Left forelimb (tissue), 1 donor: Measurements from ENCODE around the gene TFAP2E.

Source experiments
- DNase-seq: peaks from one replicate; pipeline ENCODE4 v3.0.0-alpha.2; 2018; ENCODE audit warnings: low spot score

Gene TFAP2E

GRCh38 chr1:35557118-35557610, 15.9 kb upstream of the TFAP2E start, which contains the start of gene KIAA0319L:
Gene KIAA0319L (minus strand): TSS chr1:35557403. CDS start chr1:35554491, 2,912 bp downstream.
- DNase-seq: no peak

- DNase-seq: peak; percentile 99
These were observed 15.3 kb upstream of the TFAP2E start, which contains the start of gene NCDN for GRCh38 chr1:35557611-35558373. Gene NCDN (plus strand): TSS chr1:35557799. CDS start chr1:35558191, 392 bp downstream.

- no peak for DNase-seq
These were observed 14.5 kb upstream of the TFAP2E start for GRCh38 chr1:35558374-35559316.

GRCh38 chr1:35559317-35559944, 13.7 kb upstream of the TFAP2E start:
- DNase-seq: no peak

GRCh38 chr1:35560256-35561225, 12.6 kb upstream of the TFAP2E start:
- DNase-seq: no peak

- DNase-seq: no peak
These were observed 11.7 kb upstream of the TFAP2E start for GRCh38 chr1:35561297-35561971.

GRCh38 chr1:35561972-35562680, 11.0 kb upstream of the TFAP2E start:
- DNase-seq: no peak

GRCh38 chr1:35563166-35563565, 9.9 kb upstream of the TFAP2E start:
- no peak for DNase-seq

GRCh38 chr1:35564037-35564883, 8.9 kb upstream of the TFAP2E start:
- no peak for DNase-seq

- DNase-seq: no peak
These were observed 8.0 kb upstream of the TFAP2E start for GRCh38 chr1:35564884-35565741.

- DNase-seq: no peak
These were observed 7.4 kb upstream of the TFAP2E start for GRCh38 chr1:35565742-35566133.

- DNase-seq: no peak
These were observed 5.1 kb upstream of the TFAP2E start for GRCh38 chr1:35567947-35568558.

- peak; percentile 76 for DNase-seq
These were observed 4.1 kb upstream of the TFAP2E start for GRCh38 chr1:35568975-35569395.

- no peak for DNase-seq
These were observed 3.2 kb upstream of the TFAP2E start for GRCh38 chr1:35569936-35570335.

GRCh38 chr1:35570589-35571137, 2.5 kb upstream of the TFAP2E start:
- no peak for DNase-seq

GRCh38 chr1:35571263-35571662, 1.9 kb upstream of the TFAP2E start:
- DNase-seq: peak; percentile 47

- DNase-seq: no peak
These were observed 818 bp upstream of the TFAP2E start for GRCh38 chr1:35572296-35572695.
